AG04449 (cell line): ENCODE data around the gene ZFP62.

Experiments used
- CTCF ChIA-PET: fragments of 350-600 bp; formaldehyde crosslinking; extraction: SDS; loops from one replicate; lab custom pipeline; 2021; ENCODE audit warnings: antibody characterized with exemption; lab: Yijun Ruan, JAX
- POLR2A ChIA-PET: fragments of 400-600, 350-600 bp; formaldehyde crosslinking; extraction: SDS; loops from one replicate; lab custom pipeline; 2020; ENCODE audit warnings: antibody characterized with exemption, inconsistent platforms; lab: Yijun Ruan, JAX
- DNase-seq: peaks from one replicate; pipeline ENCODE4 v3.0.0-alpha.2; 2010; ENCODE audit warnings: low read depth, low spot score
- H3K4me3 ChIP-seq: 2 replicates; pipeline ENCODE4 v1.5.1; 2011; ENCODE audit warnings: low read depth, mild to moderate bottlenecking, control low read depth, low read length
- TF ChIP-seq, protein P1 (sequence below): IDR thresholded peaks from one replicate; pipeline ENCODE4 v1.5.1; 2011; ENCODE audit warnings: mild to moderate bottlenecking, moderate library complexity, low read length, control low read depth, inconsistent platforms; ENCODE audit not compliant: insufficient read depth; ENCODE audit errors: missing control alignments

Gene ZFP62

DNA sequence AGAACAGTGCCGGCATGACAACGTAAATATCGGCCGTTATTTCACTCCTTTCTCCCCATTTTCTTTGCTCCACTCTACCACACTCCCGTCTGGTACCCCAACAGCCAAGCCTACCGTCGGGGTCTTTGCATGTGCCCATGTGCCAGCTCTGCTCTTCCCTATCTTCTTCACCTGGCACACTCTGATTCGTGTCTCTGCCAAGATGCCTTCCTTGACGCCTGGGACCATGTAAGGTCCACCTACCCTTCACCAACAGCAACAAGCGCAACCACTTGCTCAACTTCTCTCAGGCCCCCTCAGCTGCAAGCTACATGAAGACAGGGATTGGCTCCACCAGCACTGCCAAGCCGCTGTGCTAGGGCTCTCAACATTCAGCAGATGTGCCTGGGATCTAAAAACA is 62.9 kb downstream of the ZFP62 start:
- no peak overlapping the region for H3K4me3 ChIP-seq
- no peak for DNase-seq
- POLR2A ChIA-PET = no interaction called here
- TF ChIP-seq, protein P1, sequence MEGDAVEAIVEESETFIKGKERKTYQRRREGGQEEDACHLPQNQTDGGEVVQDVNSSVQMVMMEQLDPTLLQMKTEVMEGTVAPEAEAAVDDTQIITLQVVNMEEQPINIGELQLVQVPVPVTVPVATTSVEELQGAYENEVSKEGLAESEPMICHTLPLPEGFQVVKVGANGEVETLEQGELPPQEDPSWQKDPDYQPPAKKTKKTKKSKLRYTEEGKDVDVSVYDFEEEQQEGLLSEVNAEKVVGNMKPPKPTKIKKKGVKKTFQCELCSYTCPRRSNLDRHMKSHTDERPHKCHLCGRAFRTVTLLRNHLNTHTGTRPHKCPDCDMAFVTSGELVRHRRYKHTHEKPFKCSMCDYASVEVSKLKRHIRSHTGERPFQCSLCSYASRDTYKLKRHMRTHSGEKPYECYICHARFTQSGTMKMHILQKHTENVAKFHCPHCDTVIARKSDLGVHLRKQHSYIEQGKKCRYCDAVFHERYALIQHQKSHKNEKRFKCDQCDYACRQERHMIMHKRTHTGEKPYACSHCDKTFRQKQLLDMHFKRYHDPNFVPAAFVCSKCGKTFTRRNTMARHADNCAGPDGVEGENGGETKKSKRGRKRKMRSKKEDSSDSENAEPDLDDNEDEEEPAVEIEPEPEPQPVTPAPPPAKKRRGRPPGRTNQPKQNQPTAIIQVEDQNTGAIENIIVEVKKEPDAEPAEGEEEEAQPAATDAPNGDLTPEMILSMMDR = no peak
- CTCF ChIA-PET = interaction anchor here (1.0 to 6.5 kb wide), 2 partner anchors 11 to 70 kb away, joined by 3 to 66 read pairs; no protein-coding TSS in a partner anchor
